H1 (cell line): ENCODE data around the gene C8B. TPM values are rescaled to one million over a fixed set of nuclear protein-coding genes. Genes with fewer than 3 reads are reported as not detected.

ENCODE experiments used
- CTCF ChIA-PET: fragments of 300-600 bp; sonication (Branson Sonifier 250); formaldehyde crosslinking; loops from one replicate; lab custom pipeline; 2021; ENCODE audit not compliant: partially characterized antibody; lab: Charles Lee
- POLR2A ChIA-PET: fragments of 300-600 bp; sonication (Branson Sonifier 250); formaldehyde crosslinking; loops from one replicate; lab custom pipeline; 2021; ENCODE audit warnings: inconsistent platforms; ENCODE audit not compliant: partially characterized antibody; lab: Charles Lee
- DNase-seq, 2 experiments: peaks; one replicate each; pipeline versions ENCODE4 v3.0.0 to v3.0.0-alpha.2; 2010 to 2022; ENCODE audit warnings: low spot score in 2 of 2, low read depth in 1 of 2, mixed read lengths in 1 of 2
- FAIRE-seq: peaks from 2 replicates; lab custom pipeline; 2011; peaks lifted over from hg19 to GRCh38; lab: Jason Lieb, UNC
- H2AFZ ChIP-seq: 2 replicates; pipeline ENCODE4 v1.8.1; 2012; ENCODE audit warnings: low read length, inconsistent platforms
- H2AK5ac ChIP-seq: 2 replicates; pipeline ENCODE4 v1.6.1; 2013; ENCODE audit warnings: low read depth, low read length
- H2BK120ac ChIP-seq: replicated peaks from 2 replicates; pipeline ENCODE3; 2013; ENCODE audit warnings: low read depth, low read length, inconsistent platforms
- H2BK12ac ChIP-seq: 2 replicates; pipeline ENCODE4 v1.6.1; 2013; ENCODE audit warnings: low read depth, low read length
- H2BK15ac ChIP-seq: 2 replicates; pipeline ENCODE4 v1.6.1; 2013; ENCODE audit warnings: low read length
- H2BK20ac ChIP-seq: 2 replicates; pipeline ENCODE4 v1.6.1; 2013; ENCODE audit warnings: low read length
- H2BK5ac ChIP-seq: 2 replicates; pipeline ENCODE4 v1.6.1; 2013; ENCODE audit warnings: low read depth, low read length
- H3K14ac ChIP-seq: 2 replicates; pipeline ENCODE4 v1.6.1; 2013; ENCODE audit warnings: inconsistent platforms; ENCODE audit not compliant: insufficient read length
- H3K18ac ChIP-seq: 2 replicates; pipeline ENCODE4 v1.6.1; 2013; ENCODE audit warnings: low read length; ENCODE audit errors: extremely low read depth
- H3K23ac ChIP-seq: 2 replicates; pipeline ENCODE4 v1.6.1; 2013; ENCODE audit warnings: inconsistent platforms; ENCODE audit not compliant: insufficient read length
- H3K23me2 ChIP-seq: 2 replicates; pipeline ENCODE4 v1.6.1; 2013; ENCODE audit warnings: low read depth, low read length
- H3K27ac ChIP-seq: 2 replicates; pipeline ENCODE4 v1.6.1; 2011; ENCODE audit warnings: low read depth, low read length, inconsistent platforms
- H3K27me3 ChIP-seq, 4 experiments: replicated peaks in 1 of 4; 1 replicate in 1 of 4; 2 replicates in 3 of 4; pipeline versions ENCODE4 v1.6.1 to v1.8.1; 2011 to 2013; ENCODE audit warnings: low read length in 3 of 4, mild to moderate bottlenecking in 3 of 4, inconsistent platforms in 2 of 4, mixed read lengths in 2 of 4, moderate library complexity in 1 of 4; ENCODE audit not compliant: control insufficient read depth in 3 of 4, insufficient read depth in 3 of 4; ENCODE audit errors: extremely low read depth in 1 of 4
- H3K36me3 ChIP-seq, 4 experiments: 2 replicates each; pipeline versions ENCODE4 v1.6.1 to v1.8.1; 2011 to 2013; ENCODE audit warnings: mild to moderate bottlenecking in 4 of 4, low read length in 3 of 4, moderate library complexity in 2 of 4, control low read depth in 1 of 4, inconsistent platforms in 1 of 4; ENCODE audit not compliant: insufficient read depth in 4 of 4, control insufficient read depth in 2 of 4
- H3K4ac ChIP-seq: replicated peaks from 2 replicates; pipeline ENCODE3; 2013; ENCODE audit warnings: low read length, low read depth, mixed read lengths, inconsistent platforms; ENCODE audit not compliant: insufficient read length
- H3K4me1 ChIP-seq, 4 experiments: replicated peaks in 1 of 4; 1 replicate in 1 of 4; 2 replicates in 3 of 4; pipeline versions ENCODE4 v1.6.1 to v1.8.1; 2011 to 2013; ENCODE audit warnings: low read length in 3 of 4, inconsistent platforms in 2 of 4, mixed read lengths in 1 of 4; ENCODE audit not compliant: insufficient read depth in 4 of 4, control insufficient read depth in 3 of 4
- H3K4me2 ChIP-seq, 2 experiments: 2 replicates each; pipeline versions ENCODE4 v1.6.1 to v1.8.1; 2011 to 2013; ENCODE audit warnings: low read depth in 2 of 2, low read length in 2 of 2, control low read depth in 1 of 2, inconsistent platforms in 1 of 2, mild to moderate bottlenecking in 1 of 2; ENCODE audit not compliant: insufficient read depth in 1 of 2
- H3K4me3 ChIP-seq, 4 experiments: fragments of 200-600, 300-600 bp in 1 of 4; sonication (generic), shearing (Covaris generic), sonication (Bioruptor Twin) in 1 of 4; 2 replicates each; pipeline versions ENCODE4 v1.5.1 to v1.8.1; 2011 to 2016; ENCODE audit warnings: low read length in 4 of 4, low read depth in 3 of 4, control low read depth in 2 of 4, inconsistent platforms in 2 of 4, mild to moderate bottlenecking in 2 of 4, mixed read lengths in 1 of 4, moderate library complexity in 1 of 4; ENCODE audit not compliant: insufficient read depth in 2 of 4; ENCODE audit errors: extremely low read depth in 1 of 4
- H3K56ac ChIP-seq: replicated peaks from 2 replicates; pipeline ENCODE3; 2013; ENCODE audit warnings: low read depth, mild to moderate bottlenecking, mixed read lengths, low read length, inconsistent platforms; ENCODE audit not compliant: insufficient read length
- H3K79me1 ChIP-seq: 2 replicates; pipeline ENCODE4 v1.6.1; 2013; ENCODE audit warnings: low read depth, low read length, control low read depth
- H3K79me2 ChIP-seq, 2 experiments: 2 replicates each; pipeline versions ENCODE4 v1.6.1 to v1.8.1; 2012 to 2013; ENCODE audit warnings: low read length in 2 of 2, mild to moderate bottlenecking in 2 of 2, inconsistent platforms in 1 of 2; ENCODE audit not compliant: insufficient read depth in 2 of 2, control insufficient read depth in 1 of 2
- H3K9ac ChIP-seq, 4 experiments: replicated peaks in 1 of 4; 1 replicate in 1 of 4; 2 replicates in 3 of 4; pipeline versions ENCODE4 v1.6.1 to v1.8.1; 2011 to 2013; ENCODE audit warnings: low read depth in 3 of 4, low read length in 3 of 4, control low read depth in 2 of 4, mild to moderate bottlenecking in 2 of 4, moderate library complexity in 2 of 4, inconsistent platforms in 1 of 4; ENCODE audit errors: extremely low read depth in 1 of 4
- H3K9me3 ChIP-seq, 2 experiments: 2 replicates each; pipeline versions ENCODE4 v1.6.1 to v1.8.1; 2012 to 2013; ENCODE audit warnings: mild to moderate bottlenecking in 2 of 2, moderate library complexity in 2 of 2, control low read depth in 1 of 2, inconsistent platforms in 1 of 2, low read depth in 1 of 2, low read length in 1 of 2, mixed read lengths in 1 of 2; ENCODE audit not compliant: insufficient read depth in 2 of 2
- H4K20me1 ChIP-seq, 2 experiments: replicated peaks in 1 of 2; 2 replicates each; pipeline versions ENCODE3 to v1.8.1; 2011 to 2013; ENCODE audit warnings: inconsistent platforms in 2 of 2, low read length in 2 of 2, mild to moderate bottlenecking in 1 of 2; ENCODE audit not compliant: insufficient read depth in 2 of 2, control insufficient read depth in 1 of 2
- H4K5ac ChIP-seq: 2 replicates; pipeline ENCODE4 v1.6.1; 2013; ENCODE audit warnings: low read length, low read depth, mixed read lengths, inconsistent platforms; ENCODE audit not compliant: insufficient read length
- H4K8ac ChIP-seq: 2 replicates; pipeline ENCODE4 v1.8.0; 2013; ENCODE audit warnings: mild to moderate bottlenecking, moderate library complexity, low read length, inconsistent platforms; ENCODE audit not compliant: insufficient read depth; ENCODE audit errors: extremely low read depth
- H4K91ac ChIP-seq: replicated peaks from 2 replicates; pipeline ENCODE3; 2013; ENCODE audit warnings: low read length, mixed read lengths, inconsistent platforms; ENCODE audit not compliant: insufficient read length
- CBX5 ChIP-seq: fragments of 300-800, 300-1000 bp; sonication (generic); IDR thresholded peaks from 2 replicates; pipeline ENCODE4 v1.7.1; 2016; ENCODE audit warnings: antibody characterized with exemption, low read length, low read depth
- CBX8 ChIP-seq: fragments of 300-800, 300-1000 bp; sonication (generic); IDR thresholded peaks from 2 replicates; pipeline ENCODE4 v1.7.1; 2016; ENCODE audit warnings: low read depth, low read length, borderline replicate concordance
- CEBPB ChIP-seq: IDR thresholded peaks from 2 replicates; pipeline ENCODE4 v1.6.1; 2012; ENCODE audit warnings: low read depth, low read length
- CTBP2 ChIP-seq: IDR thresholded peaks from 2 replicates; pipeline ENCODE4 v1.7.0; 2011; ENCODE audit warnings: borderline replicate concordance, mild to moderate bottlenecking, moderate library complexity, mixed read lengths, low read length; ENCODE audit not compliant: insufficient read depth, insufficient read length
- GABPA ChIP-seq: IDR thresholded peaks from 2 replicates; pipeline ENCODE4 v1.6.1; 2011; ENCODE audit warnings: mild to moderate bottlenecking, low read length, moderate library complexity, borderline replicate concordance; ENCODE audit not compliant: insufficient read depth
- PHF8 ChIP-seq: fragments of 200-600 bp; sonication (generic); conservative IDR thresholded peaks from 2 replicates; pipeline ENCODE4 v1.7.1; 2012; ENCODE audit warnings: low read depth, mild to moderate bottlenecking, inconsistent platforms, low read length, moderate library complexity
- POLR2A ChIP-seq, 2 experiments: IDR thresholded peaks; 1 replicate in 1 of 2; 2 replicates in 1 of 2; pipeline ENCODE4 v1.6.1; 2011; ENCODE audit warnings: low read depth in 2 of 2, low read length in 2 of 2, mild to moderate bottlenecking in 2 of 2; ENCODE audit errors: control extremely low read depth in 1 of 2
- POLR2AphosphoS5 ChIP-seq: IDR thresholded peaks from 2 replicates; pipeline ENCODE4 v1.6.1; 2011; ENCODE audit warnings: low read depth, low read length
- RFX5 ChIP-seq: IDR thresholded peaks from 2 replicates; pipeline ENCODE4 v1.6.1; 2011; ENCODE audit warnings: low read depth, low read length, improper control_type of control experiment, borderline replicate concordance
- SAP30 ChIP-seq: fragments of 300-600 bp; sonication (generic); IDR thresholded peaks from 2 replicates; pipeline ENCODE4 v1.7.1; 2012; ENCODE audit warnings: low read length, moderate library complexity, mild to moderate bottlenecking, inconsistent platforms; ENCODE audit not compliant: insufficient read depth, insufficient replicate concordance
- SP2 ChIP-seq: IDR thresholded peaks from 2 replicates; pipeline ENCODE4 v1.6.1; 2012; ENCODE audit warnings: mild to moderate bottlenecking, low read length, inconsistent platforms
- SUZ12 ChIP-seq: fragments of 200-600 bp; sonication (generic); IDR thresholded peaks from 2 replicates; pipeline ENCODE4 v1.6.1; 2012; ENCODE audit warnings: mild to moderate bottlenecking, inconsistent platforms, low read length, moderate library complexity, mixed read lengths
- TAF1 ChIP-seq: IDR thresholded peaks from 2 replicates; pipeline ENCODE4 v1.6.1; 2011; ENCODE audit warnings: mild to moderate bottlenecking, low read depth, low read length
- USF2 ChIP-seq: IDR thresholded peaks from 2 replicates; pipeline ENCODE4 v1.6.1; 2011; ENCODE audit warnings: low read length, improper control_type of control experiment
- WGBS, 2 experiments: shearing (Covaris generic) in 1 of 2; methylation state at CpG; one replicate each; pipeline versions ENCODE4 v1.1.6 to v1.1.7; 2013 to 2015; ENCODE audit warnings: low lambda C conversion rate in 2 of 2, mixed read lengths in 2 of 2, inconsistent platforms in 1 of 2, low coverage in 1 of 2, missing lambda C conversion rate in 1 of 2; ENCODE audit not compliant: insufficient replicate concordance in 2 of 2, insufficient coverage in 1 of 2, insufficient read length in 1 of 2; ENCODE audit errors: extremely low coverage in 1 of 2, missing lambda C conversion rate in 1 of 2; 5-methylcytosine and 5-hydroxymethylcytosine counted together
- polyA plus RNA-seq, 7 experiments: library from polyadenylated mRNA; depleted of rRNA in 3 of 7; stranded (reverse) in 5 of 7; unstranded in 2 of 7; fragments of >200 nt in 5 of 7; fragments of 200-250 nt in 2 of 7; gene quantifications; 1 replicate in 5 of 7; 2 replicates in 1 of 7; 4 replicates in 1 of 7; pipeline versions ENCODE4 v1.2.1 to v1.2.3, GENCODE V29; 2011 to 2013; ENCODE audit warnings: missing spikeins in 2 of 7, mixed read lengths in 2 of 7
- total RNA-seq: library from RNA; stranded (reverse); fragmentation: NEBNext Ultra II Directional; extraction: Animal tissue kit (Norgen Biotek cat#: 25700); gene quantifications from 2 replicates; pipeline ENCODE4 v1.2.1, GENCODE V29; 2021

Gene C8B
- total and polyA plus RNA-seq, 2 of the 8 experiments (the other 6 are each of a cell fraction or from before 2014, with no cell fraction given), result not detected

- no peaks in the 10 kb centered on the region for H3K9me3 ChIP-seq
These were observed 44.7 kb upstream of the C8B start for GRCh38 chr1:57010511-57010910.

More at GRCh38 chr1:57010511-57010910, 44.7 kb upstream of the C8B start:
- Histone ChIP-seq H3K79me1 (no peaks in the 10 kb centered on the region), H3K27ac (no peak overlapping the region), H3K79me2 (no peaks in the 10 kb centered on the region; a peak in 1 of 4 replicates), H3K4me3 (no peak overlapping the region), H3K14ac (no peak overlapping the region), H3K36me3 (no peaks in the 10 kb centered on the region), H3K27me3 (no peaks in the 10 kb centered on the region), H3K4me1 (no peaks in the 10 kb centered on the region), H2BK120ac (no peak overlapping the region), H2BK12ac (no peak overlapping the region), H4K20me1 (no peaks in the 10 kb centered on the region), H3K9ac (no peak overlapping the region), H3K4ac (no peak overlapping the region), H4K5ac (no peak overlapping the region), H3K23me2 (no peaks in the 10 kb centered on the region), H2BK15ac (no peak overlapping the region), H3K56ac (no peak overlapping the region), H2AFZ (no peak overlapping the region), H4K91ac (no peak overlapping the region), H2BK20ac (no peak overlapping the region), H3K18ac (no peak overlapping the region), H4K8ac (no peak overlapping the region), H3K23ac (no peak overlapping the region), H3K4me2 (no peak overlapping the region), H2BK5ac (no peak overlapping the region), H2AK5ac (no peak overlapping the region)
- FAIRE-seq (no peak), DNase-seq (no peak)
- ChIA-PET CTCF (interaction anchor here (1.0 to 1.2 kb wide), 2 partner anchors 17 to 160 kb away, joined by 4 to 5 read pairs; no protein-coding TSS in a partner anchor), POLR2A (no interaction called here)
- 87% methylated on average over 4 of the region's 4 CpGs; no CpG with 5 or more reads in 1 of the 2 experiments for WGBS, 2 experiments
- no peak for TF ChIP-seq SUZ12
- no peak for TF ChIP-seq SP2
- no peak for TF ChIP-seq RFX5
- TF ChIP-seq USF2, result no peak
- no peak for TF ChIP-seq SAP30
- TF ChIP-seq POLR2A (IDR thresholded peaks at IDR 0.05; ENCODE audit: control extremely low read depth in 1 of 2, low read depth in 2 of 2, low read length in 2 of 2), result no peak
- no peak for TF ChIP-seq CTBP2
- TF ChIP-seq POLR2AphosphoS5, result no peak
- no peak for TF ChIP-seq CBX8
- no peak for TF ChIP-seq TAF1
- no peak for TF ChIP-seq PHF8
- no peak for TF ChIP-seq GABPA
- TF ChIP-seq CEBPB, result no peak
- no peak for TF ChIP-seq CBX5
